DMS79 (cell line): ENCODE data around the gene MLST8.

ENCODE experiments used
- DNase-seq: peaks from one replicate; lab custom pipeline; 2025; lab: John Stamatoyannopoulos, UW

MLST8 gene

GRCh38 chr16:2173916-2174315 lies 31.3 kb upstream of the MLST8 start:
- DNase-seq, result no peak

DNA sequence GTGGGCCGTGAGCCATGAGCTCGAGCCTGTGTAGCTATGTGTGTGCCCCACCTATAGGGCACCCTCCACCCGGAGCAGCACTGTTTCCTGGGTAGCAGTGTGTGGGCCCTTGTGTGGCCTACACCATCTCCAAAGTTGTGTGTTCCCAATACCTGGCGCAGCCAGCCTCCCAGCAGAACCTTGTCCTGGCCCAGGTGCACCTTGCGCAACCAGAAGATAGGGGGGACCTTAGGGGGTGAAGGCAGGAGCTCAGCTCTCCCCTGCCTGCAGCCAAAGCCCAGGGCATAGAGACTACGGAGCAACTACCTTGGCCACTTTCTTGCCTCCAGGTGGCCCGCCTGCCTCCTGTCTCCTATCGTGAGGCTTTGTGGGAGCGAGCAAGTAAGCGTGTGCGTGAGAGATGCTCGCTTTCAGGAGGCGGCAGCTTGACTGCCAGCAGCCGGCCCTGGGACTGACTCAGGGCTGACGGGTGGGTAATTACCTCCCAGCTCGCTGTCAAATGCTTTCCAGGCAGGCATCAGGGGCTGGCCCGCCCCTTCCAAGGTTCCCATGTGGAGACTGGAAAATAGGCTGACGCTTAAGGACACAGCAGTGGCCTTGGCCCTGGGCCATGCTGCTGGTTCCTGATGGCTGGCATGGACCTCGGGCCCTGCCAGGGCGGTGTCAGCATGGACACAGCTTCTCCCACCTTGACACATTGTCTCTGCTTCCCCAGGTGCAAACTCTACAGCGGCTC lies 30.7 kb upstream of the MLST8 start:
- no peak for DNase-seq

GRCh38 chr16:2175454-2175853 lies 29.8 kb upstream of the MLST8 start:
- no peak for DNase-seq

DNA sequence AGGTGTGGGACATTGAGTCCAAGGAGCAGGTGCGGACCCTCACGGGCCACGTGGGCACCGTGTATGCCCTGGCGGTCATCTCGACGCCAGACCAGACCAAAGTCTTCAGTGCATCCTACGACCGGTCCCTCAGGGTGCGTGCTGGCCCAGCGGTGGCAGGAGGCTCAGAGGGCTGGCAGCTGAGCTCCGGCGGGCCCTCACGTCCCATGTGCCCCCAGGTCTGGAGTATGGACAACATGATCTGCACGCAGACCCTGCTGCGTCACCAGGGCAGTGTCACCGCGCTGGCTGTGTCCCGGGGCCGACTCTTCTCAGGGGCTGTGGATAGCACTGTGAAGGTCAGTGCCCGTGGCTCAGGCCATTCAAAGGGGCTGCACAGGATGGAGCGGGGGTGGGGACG lies 29.2 kb upstream of the MLST8 start:
- no peak for DNase-seq

DNA sequence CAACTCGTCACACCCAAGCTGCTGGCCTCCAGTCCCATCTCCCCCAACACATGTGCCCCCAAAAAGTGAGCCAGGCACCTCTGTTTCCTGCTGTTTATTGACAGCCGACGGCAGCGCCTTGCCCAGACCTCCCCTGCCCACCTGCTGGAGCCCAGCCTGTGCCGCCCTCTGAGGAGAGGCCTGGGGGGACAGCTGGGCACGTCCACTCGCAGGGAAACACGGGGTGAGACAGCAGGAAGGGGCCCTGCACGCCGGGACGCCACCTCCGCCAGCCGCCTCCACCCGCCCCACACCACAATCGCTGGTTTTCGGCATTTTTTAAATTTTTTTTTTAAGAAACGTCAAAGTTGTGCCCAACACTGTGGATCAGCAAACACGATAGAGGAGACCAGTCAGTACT lies 28.2 kb upstream of the MLST8 start:
- no peak for DNase-seq

GRCh38 chr16:2177561-2177960 lies 27.7 kb upstream of the MLST8 start:
- DNase-seq, result no peak

GRCh38 chr16:2178321-2179106 lies 26.7 kb upstream of the MLST8 start:
- no peak for DNase-seq

GRCh38 chr16:2179107-2179501 lies 26.1 kb upstream of the MLST8 start:
- no peak for DNase-seq

DNA sequence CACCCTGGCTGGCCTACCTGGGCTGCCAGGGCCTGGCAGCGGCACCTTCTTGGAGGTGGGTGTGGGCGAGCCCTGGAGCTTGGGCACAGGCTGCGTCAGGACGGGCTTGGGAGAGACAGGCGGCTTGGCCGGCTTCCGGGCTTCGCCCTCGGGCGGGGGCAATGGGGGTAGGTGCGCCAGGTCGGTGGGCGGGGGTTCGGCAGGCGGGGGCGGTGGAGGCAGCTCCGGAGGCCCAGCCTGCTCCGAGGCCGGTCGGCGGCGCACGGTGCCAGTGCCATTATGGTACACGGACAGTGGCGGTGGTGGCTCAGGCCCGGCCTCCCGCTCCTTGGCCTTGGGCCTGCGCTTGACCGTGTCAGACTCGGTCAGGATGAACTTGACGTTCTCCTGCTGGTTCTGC lies 25.7 kb upstream of the MLST8 start:
- DNase-seq, result no peak

- no peak for DNase-seq
Measured at GRCh38 chr16:2180461-2180860, 24.8 kb upstream of the MLST8 start.

DNA sequence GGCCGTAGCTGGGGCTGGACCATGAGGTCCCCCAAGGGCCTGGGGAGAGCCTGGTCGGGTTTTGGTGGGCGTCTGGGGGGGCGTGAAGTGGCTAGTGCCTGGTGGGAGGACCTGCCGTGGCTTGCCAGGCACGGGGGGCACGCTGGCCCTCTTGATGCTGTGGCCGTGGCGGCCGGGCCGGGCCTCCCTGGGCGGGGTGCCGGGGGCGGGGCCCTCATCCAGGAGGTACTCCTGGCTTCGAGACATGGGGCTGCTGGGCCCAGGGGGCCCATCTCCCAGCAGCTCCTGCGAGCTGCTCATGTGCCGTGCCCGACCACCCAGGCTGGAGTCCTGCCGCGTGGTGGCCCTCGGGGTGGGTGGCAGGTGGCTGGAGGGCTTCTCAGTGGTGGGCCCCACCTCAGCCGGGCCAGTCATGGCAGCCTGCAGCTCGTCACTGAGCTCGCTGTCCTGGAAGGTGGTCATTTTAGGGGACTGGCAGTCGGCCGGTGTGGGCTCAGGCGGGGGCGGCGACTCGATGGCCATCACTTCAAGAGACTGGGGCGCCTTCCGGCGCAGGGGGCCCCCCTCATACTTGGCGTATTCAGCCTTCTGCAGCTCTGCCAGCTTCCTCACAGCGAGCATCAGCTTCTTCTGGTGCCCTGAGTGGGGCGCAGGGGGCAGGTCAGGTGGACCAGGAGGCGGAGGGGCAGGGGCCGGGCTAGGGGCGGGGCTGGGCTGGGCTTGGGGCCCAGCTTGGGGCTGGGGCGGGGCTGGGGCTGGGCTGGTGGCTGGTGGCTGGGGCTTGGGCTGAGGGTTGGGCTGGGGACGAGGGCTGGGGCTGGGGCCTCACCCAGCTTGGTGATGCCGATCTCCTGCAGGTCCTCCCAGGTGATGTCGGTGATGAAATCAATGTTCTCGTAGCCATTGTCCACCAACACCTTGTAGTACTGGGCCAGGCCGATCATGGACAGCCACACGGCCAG lies 24.0 kb upstream of the MLST8 start:
- no peak for DNase-seq

DNA sequence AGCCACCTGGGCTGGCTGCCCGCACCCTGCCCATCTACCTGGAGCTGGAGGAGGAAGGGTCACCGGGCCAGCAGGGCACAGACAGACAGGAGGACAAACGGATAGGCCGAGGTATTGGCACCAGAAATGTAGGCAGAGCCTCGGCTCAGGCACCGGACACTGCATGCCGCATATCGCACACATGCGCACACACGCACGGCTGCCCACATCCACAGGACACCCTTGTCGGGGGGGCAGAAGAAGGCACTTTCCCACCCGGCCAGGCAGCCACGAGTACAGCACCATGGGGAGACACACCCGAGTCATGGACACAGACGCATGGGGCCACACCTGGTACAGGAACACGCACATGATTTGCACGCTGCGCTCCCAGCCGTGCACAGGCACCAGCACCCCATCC lies 23.3 kb upstream of the MLST8 start:
- no peak for DNase-seq

DNA sequence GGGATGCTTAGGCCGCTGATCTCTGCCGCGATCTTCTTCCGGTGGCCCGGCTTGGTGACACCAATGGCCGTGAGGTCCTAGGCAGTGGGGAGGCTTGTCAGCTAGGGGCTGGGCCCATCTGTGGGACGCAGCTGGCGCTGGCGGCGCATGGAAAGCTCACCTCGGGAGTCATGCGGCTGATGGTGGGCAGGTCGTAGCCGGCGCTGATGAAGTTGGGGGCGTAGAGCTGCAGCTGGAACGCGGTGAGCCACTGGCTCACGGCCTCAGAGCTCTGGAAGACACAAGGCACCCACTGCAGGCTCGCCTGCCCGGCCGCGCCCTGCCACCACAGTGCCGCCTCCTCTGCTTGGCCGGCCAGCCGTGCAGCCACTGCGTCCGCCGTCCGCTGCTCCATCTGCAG lies 21.6 kb upstream of the MLST8 start:
- DNase-seq, result no peak

- no peak for DNase-seq
Measured at GRCh38 chr16:2184346-2184745, 20.9 kb upstream of the MLST8 start.

DNA sequence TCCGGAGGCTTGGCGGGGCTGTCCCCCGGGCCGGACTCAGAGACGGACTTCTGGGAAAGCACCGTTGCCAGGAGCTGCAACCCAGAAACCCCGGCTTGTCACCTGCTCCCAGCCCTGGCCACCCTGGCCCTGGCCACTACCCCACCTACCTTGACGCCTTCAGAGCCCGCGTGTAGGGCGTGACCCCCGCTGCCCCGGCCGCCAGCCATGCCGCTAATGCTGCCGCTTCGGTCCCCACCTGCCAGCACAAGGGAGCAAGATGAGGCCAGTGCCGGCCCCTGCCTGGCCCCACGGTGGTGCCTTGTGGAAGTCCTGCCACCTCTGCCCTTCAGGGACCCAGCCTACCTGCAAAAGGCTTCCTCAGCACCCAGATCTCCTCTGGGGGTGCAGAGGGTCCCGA lies 20.3 kb upstream of the MLST8 start:
- no peak for DNase-seq

- no peak for DNase-seq
Measured at GRCh38 chr16:2186064-2186463, 19.2 kb upstream of the MLST8 start.

DNA sequence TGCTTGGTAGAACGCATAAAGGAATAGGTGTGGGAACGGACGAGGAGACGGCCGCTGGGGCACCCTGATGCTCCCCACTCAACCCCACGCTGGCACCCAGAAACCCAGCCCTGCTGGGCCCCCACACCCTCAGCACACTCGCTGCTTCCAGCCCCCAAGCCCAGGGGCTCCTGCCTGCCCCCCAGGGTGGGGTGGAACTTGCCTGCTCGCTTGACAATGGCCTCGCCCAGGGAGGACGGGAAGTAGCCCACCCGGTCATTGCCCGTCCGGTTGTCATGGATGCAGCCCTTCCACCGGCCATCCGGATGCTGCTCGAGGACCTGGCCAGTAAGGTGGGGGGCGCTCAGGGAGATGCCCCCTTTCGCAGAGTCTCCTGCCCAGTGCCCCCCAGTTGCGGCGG lies 18.7 kb upstream of the MLST8 start:
- no peak for DNase-seq

- no peak for DNase-seq
Measured at GRCh38 chr16:2187212-2187611, 18.0 kb upstream of the MLST8 start.

- no peak for DNase-seq
Measured at GRCh38 chr16:2188395-2188794, 16.9 kb upstream of the MLST8 start.

DNA sequence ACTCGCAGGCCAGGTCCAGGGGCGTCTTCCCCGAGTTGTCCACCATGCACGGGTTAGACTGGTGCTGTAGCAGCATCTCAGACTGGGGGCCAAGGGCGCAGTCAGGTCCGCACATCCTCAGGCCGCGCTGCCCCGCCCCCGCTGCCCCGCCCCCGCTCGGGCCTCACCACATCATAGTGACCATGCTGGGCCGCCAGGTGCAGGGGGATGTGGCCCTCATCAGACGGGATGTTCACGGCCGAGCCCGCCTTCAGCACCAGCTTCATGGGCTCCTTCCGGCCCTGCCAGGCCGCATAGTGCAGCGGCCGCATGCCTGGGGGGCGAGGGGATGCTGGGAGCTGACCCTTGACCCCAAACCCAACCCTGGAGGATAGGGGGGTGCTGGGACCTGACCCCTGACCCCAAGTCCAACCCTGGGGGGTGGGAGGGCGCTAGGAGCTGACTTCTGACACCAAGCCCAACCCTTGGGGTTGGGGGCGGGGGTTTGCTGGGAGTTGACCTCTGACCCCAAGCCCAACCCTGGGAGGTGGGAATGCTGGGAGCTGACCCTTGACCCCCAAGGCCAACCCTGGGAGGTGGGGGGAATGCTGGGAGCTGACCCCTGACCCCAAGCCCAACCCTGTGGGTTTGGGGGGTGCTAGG lies 15.9 kb upstream of the MLST8 start:
- DNase-seq, result no peak

GRCh38 chr16:2190002-2190658 lies 15.1 kb upstream of the MLST8 start:
- DNase-seq, result no peak
